Measurements from ENCODE around the gene GJA3.
A peak's percentile ranks its signal among the peaks of the same experiment; 100 is the strongest.

The GJA3 gene

DNA sequence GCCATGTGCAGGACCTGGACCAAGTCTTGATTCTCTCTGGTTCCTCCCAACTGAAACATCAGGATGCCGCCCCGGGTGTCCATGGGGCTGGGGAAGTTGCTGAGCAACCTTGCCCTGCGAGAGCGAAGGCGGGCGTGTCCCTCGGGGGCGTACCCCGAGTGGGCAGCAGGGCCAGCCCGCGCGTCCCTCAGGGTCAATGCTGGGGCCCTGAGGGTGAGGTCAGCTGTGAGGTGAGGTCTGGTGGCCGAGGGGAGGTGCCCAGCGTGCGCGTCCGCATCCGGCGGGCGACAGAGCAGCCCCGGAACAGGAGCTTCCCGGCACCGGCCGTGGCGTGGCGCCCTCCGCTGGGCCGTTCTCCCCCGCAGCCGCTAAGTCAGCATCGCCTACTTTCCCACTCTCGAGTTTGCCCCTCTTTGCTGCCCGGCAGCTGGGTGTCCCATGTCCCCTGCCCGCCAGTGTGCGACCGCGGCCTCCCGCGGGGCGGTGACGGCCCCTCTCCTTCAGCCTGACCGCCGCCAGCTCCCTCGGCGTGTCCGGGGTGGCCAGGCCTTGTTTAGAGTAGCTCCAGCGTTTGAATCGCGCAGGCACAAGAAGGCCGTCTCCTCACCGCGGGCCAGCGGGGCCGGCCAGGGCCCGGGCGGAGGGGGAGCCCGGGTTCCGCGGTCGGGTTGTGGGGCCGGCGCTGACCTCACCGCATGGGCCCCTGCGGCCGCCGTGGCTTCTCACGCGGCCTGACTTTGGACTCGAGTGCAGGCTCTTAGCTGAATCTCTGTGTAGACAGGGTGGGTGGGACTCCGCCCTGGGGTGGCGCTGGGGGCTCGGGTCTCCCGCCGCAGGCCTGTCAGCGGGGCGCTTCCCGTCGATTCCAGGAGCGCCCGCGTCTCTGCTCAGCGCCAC, 33.0 kb downstream of the GJA3 start:
- peak; percentile 69 to 83 (median 69) for DNase-seq

DNA sequence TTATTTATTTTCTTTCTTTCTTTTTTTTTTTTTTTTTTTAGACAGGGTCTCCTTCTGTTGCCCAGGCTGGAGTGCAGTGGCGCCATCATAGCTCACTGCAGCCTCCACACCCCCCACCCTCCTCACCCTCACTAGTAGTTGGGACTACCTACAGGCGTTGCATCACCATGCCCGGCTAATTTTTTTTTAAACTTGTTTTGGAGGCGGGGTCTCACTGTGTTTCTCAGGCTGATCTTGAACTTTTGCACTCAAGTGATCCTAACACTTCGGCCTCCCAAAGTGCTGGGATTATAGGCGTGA, 33.6 kb downstream of the GJA3 start:
- DNase-seq: no peak

DNA sequence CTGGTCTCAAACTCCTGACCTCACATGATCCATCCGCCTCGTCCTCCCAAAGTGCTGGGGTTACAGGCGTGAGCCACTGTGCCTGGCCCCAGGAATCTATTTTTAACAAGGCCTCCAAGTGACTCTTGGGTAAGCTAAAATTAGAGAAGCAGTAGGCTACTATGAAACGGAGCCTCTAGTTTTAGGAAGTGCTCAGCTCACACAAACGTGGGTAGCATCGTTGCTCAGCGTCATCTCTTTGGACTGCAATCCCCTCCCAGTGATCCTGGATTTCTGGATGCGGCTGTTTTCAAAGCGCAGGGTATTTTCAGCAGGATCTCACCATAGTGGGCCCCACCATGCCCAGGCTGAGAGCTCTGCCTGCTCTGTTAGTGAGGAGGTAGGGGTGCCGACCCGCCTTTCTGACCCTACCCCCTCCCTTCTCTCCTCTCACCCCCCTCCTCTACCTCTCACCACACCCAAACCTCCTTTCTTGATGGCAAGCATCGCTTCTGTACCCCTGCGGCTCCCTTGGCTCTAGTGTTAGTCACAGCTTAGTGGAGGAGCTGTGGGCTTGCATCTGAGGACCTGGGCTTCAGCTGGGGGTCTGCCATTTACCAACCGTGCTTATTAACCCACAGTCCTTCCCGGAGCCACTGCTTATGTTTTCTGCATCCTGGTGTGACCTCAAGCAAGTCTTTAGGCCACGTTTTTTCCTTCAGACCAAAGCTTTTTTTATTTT, 34.2 kb downstream of the GJA3 start:
- peak; percentile 66 to 92 (median 90) for DNase-seq

DNA sequence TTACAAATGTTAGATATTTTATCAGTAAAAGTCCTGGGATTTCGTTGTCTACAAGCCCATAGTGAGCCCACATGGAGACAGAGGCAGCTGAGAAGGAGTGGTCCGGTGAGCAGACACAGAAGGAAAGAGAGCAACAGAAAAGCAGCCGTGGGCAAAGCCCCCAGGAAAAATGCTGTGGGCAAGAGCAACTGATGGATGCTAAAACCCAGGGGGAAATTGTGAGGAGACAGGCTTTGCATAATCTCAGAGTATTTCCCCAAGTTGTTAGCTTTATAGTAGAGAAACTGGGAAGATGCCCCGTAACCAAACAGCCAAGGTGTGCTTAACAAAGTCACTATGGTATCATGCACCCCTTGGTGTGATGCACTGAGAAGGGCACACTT, 35.1 kb downstream of the GJA3 start:
- no peak for DNase-seq

DNA sequence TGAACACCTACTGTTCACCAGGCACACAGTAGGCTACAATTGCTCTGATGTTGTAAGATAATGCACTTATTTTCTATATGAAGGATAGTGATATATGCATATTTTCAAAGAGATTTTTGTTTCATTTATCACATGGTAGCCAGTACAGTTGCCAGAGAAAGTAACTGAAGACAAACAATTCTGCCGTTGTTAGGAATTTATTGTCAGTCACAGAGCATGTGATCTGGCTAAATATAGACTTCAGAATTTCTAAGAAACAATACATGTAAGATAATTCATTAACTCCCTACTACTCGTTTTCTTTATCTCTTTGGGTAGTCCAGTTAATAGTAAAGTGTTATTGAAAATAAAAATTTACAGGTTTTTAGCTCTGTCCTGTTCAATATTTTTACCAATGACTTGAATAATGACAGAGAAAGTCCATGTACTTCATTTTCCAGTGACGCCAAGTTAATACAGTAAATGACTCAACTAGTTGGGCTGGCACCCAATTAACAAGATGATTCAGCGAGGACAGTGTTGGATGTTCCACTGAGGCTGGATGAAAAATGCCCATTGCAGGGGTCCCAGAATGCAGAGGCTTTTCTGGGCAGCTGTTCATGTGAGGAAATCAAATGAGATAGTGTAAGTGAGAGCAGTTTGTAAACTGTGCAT, 35.6 kb downstream of the GJA3 start:
- peak in 2 of 3 donors; percentile 27 to 49 for DNase-seq

DNA sequence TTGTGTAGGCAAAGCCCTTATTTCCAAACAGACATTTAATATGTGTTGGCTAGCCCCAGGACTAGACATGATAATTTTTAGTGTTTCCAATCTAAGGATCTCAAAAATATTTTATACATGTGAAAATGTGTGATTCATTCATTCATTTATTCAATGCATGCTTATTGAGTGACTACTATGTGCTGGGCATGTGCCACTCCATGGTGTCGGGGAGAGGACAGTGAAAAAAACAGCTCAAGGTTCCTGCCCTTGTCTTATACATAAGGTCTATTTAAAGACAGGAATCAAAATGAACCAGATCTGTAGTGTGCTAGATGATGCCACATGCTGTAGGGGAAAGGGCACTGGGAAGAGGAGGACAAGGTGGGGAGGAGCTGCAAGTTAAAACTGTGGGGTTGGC, 36.5 kb downstream of the GJA3 start:
- no peak for DNase-seq

DNA sequence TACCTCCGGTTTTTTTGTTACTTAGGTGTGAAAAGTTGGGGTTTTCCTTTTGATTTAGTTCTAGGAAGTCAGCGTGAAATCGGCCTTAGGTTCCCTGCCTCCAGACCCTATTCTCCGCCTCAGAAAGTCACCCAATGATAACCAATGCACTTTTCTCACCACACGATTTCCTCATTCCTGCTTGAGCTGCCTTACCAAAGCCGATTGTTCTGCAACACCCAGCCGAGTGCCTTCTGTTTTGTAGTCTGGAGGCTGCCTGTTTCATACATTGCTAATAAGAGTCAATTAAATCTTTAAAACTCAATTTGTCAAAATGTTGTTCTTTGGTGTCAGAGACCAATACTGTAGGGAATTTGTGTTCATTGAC, 39.7 kb downstream of the GJA3 start:
- peak in 2 of 3 donors; percentile 25 to 44 for DNase-seq

DNA sequence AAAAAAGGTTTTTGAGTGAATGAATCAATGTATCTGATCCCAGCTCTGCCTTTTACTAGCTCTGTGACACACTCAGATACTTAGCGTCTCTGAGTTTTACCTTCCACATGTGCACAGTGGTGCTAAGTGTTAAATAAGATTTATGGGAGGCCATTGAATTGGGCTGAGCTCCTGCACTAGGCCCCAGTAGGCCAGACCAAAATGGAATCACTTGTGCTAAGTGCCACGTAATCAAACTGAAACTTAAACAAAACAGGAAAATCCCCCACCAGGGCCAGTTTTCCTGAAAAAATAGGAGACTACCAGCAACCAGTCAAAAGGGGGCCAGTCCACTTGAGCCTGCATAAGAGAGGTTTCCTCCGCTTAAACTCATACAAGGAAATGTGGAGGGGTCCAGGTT, 40.9 kb downstream of the GJA3 start:
- peak in 1 of 3 donors; percentile 31 for DNase-seq

DNA sequence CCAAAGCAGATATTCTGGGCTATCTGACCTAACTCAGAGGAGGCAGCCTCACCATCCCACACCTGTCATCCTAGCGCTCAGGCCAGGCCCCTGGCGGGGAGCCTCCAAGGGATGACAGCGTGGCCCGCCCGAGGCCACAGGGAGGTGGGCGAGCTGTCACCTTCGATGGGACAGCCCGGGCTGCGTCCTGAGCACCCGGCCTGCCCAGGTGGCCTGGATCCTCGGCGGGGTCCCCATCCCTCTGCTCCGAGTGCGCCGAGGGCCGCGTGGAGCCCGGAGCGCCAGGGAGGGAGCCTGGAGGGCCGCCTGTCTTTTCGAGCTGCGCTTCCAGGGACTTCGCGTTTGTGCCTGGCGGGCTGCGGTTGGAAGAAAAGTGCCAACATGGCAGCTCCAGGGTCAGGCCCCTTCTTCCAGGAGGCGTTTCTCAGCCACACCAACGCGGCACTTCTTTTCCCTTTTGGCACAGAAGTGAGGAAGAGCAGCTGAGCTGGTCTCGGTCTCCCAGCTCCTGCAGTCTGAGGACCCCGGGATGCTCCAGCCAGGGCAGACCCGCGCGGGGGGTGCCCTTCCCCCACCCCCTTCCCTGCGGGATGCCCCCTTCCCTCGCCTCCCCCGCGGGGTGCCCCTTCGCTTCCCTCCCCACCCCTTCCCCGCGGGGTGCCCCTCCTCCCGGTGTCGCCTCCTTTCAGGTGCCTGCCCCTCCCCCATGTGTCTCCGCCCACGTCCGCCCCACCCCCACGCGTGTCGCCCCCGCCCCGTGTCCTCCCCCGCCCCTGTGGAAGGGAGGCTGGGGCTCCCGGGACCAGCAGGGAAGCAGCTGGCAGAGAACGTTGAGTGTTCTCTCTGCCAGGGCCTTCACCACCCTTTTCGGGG, 42.3 kb downstream of the GJA3 start:
- DNase-seq: peak in 2 of 3 donors; percentile 20 to 42

DNA sequence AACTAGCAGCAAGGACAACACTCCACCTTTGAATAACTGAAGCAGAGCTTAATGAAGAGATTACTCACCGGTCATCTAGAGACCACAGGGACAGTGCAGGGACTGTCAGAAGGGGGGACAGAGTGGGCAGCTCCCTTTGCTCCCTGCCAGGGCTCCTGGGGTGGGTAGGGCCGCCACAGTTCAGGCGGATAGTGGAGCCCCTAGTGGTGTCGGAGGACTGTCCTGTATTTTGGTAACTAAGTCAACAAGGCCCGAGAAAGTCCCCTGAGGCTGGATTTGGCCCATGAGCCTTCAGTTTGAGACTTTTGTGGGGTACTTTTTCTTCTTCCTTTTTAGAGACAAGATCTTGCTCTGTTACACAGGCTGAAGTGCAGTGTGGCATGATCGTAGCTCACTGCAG, 44.6 kb downstream of the GJA3 start:
- DNase-seq: no peak

DNA sequence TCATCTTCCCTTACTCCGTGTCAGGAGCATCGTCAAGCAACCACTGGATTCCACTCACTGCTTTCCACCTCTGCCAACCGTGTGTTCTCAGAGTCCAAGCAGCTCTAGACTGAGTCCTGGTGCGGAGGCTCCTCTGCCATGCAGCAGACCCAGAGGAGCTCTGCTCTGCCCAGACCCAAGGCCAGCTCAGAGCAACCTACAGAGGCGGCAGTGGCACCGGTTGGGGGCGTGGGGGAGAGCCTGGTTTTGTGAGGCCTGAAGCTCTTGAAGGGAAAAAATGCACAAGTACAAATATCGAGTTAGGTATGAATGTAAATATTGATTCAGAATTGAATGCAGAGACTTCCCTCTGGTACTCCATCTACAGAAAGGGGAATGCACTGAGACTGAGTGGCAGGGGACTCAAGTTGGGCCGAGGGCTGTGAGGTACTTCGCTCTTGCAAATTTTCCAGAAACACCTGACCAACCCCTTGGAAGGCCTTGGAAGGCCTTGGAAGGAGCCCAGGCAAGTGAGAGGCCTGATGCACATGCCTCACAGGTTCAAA, 46.7 kb downstream of the GJA3 start:
- DNase-seq: no peak

DNA sequence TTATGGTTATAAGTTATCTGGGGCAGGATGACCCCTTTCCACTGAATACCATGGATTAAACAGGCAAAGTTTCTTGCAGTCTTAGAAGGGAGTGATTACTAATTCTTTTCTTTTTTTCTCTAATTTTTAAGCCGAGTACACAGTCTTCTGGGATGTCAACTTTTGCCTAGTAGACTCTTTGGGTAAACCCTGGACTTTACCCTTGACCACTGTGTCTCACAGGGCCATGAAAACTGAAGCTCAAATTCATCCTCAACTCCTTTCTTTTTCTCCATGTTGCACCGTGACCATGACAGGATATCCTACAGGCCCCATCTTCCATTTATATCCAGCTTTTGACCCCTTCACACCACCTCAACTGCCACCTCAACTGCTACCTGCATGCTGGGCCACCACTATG, 51.8 kb downstream of the GJA3 start:
- DNase-seq: no peak

DNA sequence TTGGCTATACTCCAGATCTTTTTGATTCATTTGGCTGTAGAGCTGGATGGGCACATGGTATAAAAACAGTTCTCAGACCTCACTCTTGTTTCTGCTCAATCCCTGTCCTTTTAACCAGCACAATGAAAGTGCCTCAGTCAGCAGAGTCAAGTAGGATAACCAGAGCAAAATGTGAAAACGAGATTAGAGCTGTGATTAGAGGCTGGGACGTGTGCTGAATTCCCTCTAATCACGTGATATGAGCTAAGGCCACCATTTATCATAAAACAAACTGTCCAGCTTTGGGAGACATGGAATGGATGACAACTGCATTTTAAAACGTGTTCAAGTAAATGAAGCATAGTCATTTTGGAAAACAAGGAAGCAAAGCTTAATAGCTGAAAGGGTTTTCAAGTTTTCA, 54.1 kb downstream of the GJA3 start:
- no peak for DNase-seq

DNA sequence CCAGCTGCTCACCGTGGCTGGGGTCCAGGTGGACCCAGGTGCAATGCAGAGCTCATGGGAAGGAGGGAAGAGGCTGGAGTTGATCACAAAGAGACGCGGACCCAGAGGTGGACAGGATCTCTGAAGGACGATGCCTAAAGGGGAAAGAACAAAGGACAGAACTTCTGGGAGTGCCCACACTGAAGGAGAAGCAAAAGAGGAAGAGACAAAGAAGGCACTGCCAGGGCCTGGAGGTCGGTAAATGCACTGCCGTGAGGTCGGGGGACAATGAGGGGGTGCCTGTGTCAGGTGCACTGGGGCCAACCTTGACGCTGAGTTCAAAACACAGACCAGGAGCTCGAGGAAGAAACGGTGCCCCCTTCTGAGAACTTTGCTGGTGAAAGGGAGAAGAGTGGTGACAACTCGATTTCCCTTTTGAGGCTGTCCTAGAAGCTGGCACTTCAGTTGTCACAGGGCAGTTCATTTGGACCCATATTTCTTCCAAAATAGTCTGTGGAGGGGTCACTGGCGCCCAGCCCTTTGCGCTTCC, 55.6 kb downstream of the GJA3 start:
- DNase-seq: no peak

DNA sequence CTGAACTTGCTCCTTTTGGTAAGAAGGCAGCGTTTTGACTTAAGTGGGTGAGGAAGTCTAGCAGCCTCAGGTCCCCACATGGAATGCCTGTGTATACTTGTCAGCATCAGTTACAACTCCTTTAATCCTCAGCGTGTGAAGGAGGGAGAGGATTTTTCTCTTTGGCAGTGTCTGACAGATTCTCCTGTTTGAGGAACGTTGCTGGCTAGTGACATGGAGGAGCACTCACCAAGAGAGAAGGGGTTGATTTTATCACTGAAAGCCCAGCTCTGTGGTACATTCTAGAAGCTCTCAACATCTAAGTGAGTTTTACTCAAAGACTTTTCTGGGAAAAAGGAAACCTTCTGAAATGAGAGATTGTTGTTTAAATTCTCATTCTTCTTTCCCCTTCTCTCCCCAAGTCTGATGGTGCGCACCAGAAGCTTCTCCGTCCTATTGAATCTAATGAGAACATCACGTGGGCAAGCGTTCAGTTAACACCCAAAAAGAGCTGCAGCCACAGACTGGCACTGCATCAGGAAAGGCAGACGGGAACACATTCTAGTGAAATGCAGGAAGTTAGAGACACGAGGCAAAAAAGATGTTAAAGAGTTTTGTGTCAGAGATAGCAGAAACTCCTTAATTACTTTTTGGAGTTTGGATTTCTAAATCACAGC, 58.2 kb downstream of the GJA3 start:
- peak in 1 of 3 donors; percentile 19 for DNase-seq

DNA sequence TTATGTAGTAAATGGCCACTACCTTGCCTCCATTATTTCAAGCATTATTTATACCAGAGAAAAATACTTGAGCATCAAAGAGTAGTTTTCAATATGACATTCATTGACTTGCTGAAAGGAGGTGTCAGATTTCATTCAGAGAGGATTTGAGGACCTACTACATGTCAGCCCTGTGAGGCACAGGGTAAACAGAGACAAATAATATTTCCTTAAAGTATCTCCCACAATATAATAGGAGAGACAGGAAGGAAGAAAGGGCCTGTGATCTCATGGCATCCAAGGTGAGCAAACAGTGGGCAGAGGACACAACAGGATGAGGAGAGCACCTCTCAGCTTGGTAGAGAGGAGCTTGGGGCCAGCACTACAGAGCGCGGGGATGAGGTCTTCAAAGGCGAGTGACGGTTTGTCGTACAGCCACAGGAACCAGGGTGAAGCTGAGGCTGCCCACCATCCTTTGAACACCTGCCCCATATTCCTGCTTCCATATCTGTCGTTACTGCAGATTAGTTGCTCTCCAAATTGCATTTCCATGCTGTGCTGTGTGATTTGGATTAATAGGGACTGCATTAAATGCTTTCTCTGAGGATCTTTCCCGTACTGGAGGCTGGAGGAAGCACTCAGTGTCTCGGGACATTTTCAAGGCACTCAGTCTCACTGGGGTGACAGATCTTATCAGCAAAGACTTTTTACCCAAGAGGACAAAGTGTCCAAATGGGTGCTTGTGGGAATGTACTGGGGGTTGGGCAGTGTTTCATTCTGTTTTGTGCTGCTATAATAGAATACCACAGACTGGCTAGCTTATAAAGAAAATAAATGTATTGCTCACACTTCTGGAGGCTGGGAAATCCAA, 59.2 kb downstream of the GJA3 start:
- DNase-seq: no peak

DNA sequence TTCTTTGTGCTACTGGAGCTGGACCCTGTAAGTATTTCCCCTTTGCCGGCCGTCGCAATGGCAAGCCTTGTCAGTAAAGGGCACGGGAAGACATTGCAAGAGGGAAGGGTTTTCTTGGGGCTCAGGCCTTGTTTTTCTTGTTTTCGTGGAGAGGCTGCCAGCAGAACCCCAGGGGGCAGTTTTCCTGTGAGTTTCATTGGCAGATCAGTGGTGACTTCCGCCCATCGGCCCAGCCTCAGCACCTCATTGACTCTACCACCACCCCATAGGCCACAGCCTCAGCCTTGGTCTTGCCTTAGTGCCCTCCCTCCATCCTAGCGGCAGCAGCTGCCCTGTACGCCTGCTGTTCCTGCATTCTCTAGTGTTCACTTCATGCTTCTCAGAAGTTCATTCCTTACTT, 61.5 kb downstream of the GJA3 start:
- DNase-seq: no peak

DNA sequence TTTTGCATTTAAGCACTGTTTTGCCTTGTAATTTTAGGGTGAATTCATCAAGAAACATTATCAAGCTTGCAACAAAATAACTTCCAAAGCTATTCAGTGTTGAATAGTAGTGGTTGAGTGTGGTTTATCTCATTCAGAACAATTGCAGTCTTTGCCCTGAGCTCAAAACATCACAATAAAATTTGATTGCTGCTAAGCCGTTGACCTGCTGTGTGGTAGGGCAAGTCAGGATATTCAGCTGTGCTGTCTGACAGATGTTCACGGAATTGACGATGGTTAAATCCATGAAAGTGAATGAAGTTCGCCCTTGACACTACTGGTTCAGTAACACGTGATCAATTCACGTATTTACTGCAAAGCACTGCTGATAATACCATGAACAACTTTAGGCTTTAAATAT, 66.9 kb downstream of the GJA3 start:
- no peak for DNase-seq

DNA sequence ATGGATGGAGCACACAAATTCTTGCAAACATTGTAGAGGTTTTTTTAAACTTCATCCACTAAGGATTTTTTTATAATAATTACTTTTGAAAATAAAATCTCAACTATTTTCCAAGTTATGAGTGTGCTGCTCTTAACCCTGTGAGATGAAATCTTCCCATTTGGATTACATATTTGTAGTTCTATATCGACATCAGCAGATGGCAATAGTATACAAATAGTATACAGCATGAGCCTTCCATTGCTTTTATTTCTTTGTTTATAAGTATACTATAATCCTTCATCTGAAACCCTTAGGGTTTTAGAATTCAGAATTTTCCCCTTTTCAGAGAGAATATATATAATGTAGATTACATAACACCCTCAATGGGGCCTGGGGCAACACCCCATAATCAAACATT, 70.5 kb downstream of the GJA3 start:
- DNase-seq: peak in 2 of 3 donors; percentile 35

Measured in suppressor macrophage treated with lipopolysaccharide for 1 hour (primary cell).